HG02623 (cell line): ENCODE measurements around the gene RBBP6.
"Not testable (repeated sequence)": the region's sequence is repeated elsewhere in the genome, so short reads cannot be mapped to it uniquely, and the experiment has no call there.

Source experiments
- ATAC-seq: cut with Tn5 transposase; IDR thresholded peaks from one replicate; pipeline ENCODE4 v1.9.1; 2021; ENCODE audit warnings: moderate library complexity; ENCODE audit not compliant: unreplicated experiment

The RBBP6 gene

DNA sequence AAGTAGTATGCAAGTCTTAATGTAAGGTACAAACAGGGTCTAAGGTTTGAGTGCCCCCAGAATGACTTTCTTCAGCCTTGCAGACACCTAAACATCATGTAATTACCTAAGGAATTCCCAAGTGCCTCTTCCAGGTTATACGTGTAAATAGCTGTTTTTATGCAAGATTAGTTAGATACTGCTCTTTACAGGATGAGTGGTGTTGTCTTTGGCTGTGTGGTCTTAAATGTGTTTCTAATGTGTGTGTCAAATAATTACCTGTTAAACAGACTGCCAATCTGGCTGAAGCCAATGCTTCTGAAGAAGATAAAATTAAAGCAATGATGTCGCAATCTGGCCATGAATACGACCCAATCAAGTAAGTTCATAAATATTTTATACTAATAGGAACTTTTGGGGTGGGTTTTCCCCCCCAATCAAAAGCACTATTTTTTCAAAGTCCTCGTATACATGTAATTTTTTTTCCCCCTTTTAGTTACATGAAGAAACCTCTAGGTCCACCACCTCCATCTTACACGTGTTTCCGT, 16.0 kb downstream of the RBBP6 start:
- ATAC-seq = no peak

DNA sequence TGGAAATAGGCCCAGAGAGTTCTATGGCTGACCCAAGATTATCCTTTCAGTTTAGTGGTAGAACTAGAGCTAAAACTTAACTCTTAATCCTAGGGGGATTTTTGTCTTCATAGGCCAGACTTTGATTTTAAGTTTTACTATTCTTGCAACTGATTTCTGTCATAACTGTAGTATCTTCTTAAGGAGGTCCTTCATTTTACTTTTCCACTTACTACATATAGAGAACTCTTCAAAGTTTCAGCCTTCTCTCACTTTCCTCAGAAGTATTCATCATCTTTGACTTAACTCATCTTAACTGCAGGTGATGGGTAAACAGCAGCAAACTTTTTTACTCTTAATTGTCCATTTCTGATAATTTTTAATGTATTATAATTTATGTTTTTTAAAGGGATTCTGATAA, 23.4 kb downstream of the RBBP6 start:
- no peak for ATAC-seq

DNA sequence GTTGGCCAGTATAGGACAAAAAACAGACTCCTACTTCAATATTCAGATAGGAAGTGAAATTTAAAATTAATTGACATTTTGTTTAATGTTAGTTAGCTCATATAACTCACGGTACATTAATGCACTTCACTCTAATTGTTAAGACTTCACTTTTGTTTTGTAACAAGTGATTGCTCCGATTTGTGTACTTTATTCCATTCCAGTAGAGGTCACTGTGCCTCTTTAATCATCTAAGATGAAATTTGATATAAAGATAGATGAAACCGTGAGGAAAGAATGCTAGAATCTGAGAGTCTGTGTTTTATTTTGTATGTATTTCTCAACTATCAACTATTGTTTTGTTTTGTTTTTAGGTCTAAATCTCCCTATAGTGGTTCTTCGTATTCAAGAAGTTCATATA, 29.0 kb downstream of the RBBP6 start:
- no peak for ATAC-seq

DNA sequence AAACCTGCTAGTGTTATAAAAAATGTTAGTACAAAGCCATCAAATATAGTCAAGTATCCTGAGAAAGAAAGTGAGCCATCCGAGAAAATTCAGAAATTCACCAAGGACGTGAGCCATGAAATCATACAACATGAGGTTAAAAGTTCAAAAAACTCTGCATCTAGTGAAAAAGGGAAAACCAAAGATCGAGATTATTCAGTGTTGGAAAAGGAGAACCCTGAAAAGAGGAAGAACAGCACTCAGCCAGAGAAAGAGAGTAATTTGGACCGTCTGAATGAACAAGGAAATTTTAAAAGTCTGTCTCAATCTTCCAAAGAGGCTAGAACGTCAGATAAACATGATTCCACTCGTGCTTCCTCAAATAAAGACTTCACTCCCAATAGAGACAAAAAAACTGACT, 31.7 kb downstream of the RBBP6 start:
- ATAC-seq = no peak

DNA sequence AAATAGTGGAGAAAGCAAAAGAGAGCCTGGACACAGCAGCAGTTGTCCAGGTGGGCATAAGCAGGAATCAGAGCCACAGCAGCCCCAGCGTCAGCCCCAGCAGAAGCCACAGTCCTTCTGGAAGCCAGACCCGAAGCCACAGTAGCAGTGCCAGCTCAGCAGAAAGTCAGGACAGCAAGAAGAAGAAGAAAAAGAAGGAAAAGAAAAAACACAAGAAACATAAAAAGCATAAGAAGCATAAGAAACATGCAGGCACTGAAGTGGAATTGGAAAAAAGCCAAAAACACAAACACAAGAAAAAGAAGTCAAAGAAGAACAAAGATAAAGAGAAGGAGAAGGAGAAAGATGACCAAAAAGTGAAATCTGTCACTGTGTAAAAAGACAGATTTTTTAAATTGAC, 32.7 kb downstream of the RBBP6 start:
- no peak for ATAC-seq

DNA sequence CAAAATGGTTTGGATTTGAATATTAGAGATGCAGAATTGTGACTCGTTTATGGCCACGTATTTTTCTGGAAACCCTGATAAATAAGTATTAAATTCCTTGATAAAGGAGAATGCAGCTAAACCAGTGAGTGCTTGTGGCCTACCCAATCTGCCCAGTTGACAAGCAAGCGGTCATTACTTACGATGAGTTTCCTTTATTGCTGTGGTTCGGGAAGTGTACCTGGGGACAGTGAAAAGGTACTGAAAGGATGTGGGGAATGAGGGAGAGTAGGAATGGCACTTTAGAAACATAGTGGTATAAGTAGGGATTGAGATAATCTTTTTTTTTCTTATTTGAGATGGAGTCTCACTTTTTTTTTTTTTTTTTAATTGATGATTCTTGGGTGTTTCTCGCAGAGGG, 33.8 kb downstream of the RBBP6 start:
- no peak for ATAC-seq

DNA sequence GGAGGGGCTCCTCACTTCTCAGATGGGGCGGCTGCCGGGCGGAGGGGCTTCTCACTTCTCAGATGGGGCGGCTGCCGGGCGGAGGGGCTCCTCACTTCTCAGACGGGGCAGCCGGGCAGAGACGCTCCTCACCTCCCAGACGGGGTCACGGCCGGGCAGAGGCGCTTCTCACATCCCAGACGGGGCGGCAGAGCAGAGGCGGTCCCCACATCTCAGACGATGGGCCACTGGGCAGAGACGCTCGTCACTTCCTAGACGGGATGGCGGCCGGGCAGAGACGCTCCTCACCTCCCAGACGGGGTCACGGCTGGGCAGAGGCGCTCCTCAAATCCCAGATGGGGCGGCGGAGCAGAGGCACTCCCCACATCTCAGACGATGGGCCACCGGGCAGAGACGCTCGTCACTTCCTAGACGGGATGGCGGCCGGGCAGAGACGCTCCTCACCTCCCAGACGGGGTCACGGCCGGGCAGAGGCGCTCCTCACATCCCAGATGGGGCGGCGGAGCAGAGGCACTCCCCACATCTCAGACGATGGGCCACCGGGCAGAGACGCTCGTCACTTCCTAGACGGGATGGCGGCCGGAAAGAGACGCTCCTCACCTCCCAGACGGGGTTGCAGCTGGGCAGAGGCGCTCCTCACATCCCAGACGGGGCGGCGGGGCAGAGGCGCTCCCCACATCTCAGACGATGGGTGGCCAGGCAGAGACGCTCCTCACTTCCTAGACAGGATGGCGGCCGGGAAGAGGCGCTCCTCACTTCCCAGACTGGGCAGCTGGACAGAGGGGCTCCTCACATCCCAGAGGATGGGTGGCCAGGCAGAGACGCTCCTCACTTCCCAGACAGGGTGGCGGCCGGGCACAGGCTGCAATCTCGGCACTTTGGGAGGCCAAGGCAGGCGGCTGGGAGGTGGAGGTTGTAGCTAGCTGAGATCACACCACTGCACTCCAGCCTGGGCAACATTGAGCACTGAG, 35.4 kb downstream of the RBBP6 start:
- ATAC-seq = not testable (repeated sequence)

DNA sequence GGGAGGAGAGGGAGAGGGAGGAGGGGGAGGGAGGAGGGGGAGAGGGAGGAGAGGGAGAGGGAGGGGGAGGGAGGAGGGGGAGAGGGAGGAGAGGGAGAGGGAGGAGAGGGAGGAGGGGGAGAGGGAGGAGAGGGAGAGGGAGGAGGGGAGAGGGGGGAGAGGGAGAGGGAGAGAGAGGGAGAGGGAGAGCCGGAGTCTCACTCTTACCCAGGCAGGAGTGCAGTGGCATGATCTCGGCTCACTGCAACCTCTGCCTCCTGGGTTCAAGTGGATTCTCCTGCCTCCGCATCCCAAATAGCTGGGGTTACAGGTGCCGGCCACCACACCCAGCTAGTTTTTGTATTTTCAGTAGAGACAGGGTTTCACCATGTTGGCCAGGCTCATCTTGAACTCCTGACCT, 36.4 kb downstream of the RBBP6 start:
- ATAC-seq = not testable (repeated sequence)

DNA sequence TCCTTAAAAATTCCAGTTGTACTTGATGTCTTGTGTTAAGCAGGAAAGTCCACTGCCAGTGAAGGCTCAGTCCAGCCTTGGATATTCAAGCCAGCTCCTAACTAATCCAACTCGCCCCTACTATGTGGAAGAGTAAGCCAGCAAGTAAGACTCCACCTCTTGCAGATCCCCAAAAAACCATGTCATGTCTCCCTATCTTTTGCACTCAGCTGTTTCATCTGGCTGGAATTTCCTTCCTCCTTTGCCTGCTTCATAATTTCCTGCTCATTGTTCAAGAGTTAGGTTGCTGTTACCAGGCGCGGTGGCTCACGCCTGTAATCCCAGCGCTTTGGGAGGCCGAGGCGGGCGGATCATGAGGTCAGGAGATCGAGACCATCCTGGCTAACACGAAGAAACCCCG, 37.8 kb downstream of the RBBP6 start:
- no peak for ATAC-seq

DNA sequence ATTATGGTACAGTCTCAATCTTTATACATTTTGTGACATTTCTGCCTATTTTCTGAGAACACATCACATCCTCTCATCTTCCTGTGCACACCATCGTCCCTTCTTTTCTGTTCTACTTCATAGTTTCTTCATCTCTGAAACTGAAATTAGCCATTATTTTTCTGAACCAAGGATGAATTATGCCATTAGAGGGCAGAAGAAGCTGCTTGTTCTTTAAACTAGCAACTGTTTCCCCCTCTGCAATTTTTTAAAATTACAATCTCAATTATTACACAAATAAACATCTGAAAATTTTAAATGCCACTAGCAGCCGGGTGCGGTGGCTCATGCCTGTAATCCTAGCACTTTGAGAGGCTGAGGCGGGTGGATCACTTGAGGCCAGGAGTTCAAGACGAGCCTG, 41.3 kb downstream of the RBBP6 start:
- no peak for ATAC-seq

DNA sequence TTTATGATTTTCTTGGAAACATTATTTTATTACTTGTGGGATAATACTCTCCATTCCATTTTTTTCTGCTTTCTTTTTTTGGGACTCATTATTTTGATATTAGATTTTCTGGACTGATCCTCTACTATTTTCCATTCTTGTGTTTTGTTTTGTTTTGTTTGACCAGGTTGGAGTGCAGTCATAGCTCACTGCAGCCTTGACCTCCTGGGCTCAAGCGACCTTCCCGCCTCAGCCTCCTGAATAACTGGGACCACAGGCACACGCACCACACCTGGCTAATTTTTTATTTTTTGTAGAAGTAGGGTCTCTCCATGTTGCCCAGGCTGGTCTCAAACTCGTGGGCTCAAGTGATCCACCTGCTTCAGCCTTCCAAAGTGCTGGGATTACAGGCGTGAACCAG, 44.1 kb downstream of the RBBP6 start:
- no peak for ATAC-seq

DNA sequence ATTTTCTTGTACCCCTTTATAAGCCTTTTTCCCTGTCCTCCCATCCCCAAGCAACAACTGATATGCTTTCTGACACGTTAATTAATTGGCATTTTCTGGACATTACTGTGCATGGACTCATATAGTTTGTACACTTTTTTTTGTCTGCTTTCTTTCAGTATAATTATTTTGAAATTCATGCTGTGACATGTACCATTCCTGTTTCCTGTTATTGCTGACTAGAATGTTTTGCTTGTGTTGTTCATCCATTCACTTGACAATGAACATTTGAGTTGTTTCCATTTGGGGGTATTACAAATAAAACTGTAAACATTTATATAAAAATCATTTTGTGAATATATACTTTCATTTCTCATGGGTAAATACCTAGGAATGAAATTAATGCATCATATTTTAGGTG, 50.6 kb downstream of the RBBP6 start:
- no peak for ATAC-seq

DNA sequence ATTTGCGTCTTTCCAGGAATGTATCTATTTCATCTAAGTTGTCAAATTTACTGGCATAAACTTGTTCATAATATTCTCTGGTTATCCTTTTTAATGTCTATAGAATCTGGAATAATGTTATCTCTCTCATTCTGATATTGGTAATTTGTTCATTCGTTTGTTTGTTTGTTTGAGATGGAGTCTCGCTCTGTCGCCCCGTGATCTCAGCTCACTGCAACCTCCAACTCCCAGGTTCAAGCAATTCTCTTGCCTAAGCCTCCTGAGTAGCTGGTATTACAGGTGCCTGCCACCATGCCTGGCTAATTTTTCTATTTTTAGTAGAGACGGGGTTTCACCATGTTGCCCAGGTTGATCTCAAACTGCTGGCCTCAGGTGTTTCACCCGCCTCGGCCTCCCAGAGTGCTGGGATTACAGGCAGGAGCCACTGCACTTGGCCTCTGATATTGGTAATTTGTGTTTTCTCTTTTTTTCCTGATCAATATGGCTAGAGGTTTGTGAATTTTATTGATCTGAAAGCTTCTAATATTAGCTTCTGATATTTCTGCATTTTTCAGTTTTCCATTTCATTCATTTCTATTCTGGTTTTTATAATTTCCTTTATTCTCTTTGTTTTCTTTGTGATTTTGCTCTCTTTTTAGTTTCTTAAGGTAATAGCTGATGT, 59.5 kb downstream of the RBBP6 start:
- no peak for ATAC-seq

DNA sequence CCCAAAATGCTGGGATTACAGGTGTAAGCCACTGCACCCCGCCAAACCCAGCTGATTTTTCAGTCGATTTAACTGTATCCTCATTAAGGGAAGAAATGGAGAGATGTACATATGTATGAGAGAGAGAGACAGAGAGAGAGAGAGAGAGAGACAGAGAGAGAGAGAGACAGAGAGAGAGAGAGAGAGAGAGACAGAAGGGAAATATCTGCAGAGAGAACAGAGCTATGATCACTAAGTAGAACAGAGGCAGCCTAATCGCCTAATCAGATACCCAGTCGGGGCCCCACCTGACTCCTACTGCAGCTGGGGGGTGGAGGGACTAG, 70.0 kb downstream of the RBBP6 start:
- ATAC-seq = no peak

DNA sequence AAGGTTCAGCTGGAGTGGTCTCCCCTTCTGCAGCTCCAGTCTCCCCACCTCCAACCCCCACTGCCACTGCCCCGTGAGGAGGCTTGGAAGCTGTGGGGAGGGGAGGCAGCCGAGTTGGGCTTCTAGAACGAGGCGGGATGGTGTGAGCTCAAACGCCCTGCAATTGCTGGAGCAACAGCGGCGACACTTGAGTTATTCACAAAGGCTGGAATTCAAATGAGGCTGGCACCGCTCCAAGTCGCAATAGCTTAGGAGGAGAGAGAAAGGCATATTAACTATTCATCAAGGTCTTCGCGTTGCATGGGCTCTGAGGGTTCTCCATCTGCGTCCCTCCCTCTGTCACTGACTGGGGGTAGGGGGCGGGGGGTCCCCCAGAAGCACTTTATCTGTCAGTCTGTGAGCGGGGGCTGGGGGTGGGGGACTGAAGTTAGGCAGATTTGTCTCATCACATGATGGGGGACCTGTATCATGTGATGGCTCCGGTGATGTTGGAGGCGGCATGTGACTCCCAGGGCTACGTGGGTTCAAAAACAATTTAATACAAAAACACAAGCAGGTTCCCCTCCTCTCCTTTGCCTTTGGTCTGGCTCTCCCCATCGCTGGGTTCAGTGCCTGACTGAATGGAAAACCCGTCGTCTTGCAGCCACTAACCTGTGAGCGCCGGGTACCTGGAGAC, 70.5 kb downstream of the RBBP6 start:
- no peak for ATAC-seq

DNA sequence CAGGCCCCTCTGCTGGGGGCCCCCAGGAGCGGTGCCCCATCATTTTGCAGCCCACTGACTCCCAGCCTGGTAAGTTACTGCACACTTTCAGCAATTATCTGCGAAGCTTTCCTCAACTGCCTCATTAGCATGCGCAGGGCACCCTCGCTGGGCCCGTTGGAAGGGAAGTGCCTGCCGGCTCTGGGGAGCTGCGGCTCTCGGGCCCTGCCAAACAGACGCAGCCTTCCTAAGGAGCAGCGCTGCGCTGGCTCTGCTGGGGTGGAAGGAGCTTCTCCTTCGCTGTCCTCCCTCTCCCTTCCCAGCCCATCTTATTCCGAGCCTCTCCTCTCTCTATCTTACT, 71.0 kb downstream of the RBBP6 start:
- ATAC-seq = no peak

DNA sequence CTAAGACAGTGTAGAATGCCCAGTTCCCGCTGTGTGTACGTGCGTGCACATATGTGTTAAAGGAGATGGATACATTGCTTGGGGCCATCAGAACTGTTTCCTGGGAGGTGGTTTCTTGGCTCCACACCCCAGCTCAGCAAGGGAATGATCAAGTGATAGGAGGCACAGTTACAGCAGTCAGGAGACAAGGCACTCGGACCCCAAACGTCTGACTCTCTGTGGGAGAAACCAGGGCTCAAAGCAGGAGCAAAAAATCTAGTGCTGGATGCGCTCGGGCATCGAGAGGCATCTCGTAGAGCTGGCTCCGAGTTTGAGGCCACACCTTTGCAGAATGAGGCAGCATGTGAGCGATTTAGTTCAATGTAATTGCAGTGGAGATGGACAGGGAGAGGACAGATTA, 71.9 kb downstream of the RBBP6 start:
- no peak for ATAC-seq

DNA sequence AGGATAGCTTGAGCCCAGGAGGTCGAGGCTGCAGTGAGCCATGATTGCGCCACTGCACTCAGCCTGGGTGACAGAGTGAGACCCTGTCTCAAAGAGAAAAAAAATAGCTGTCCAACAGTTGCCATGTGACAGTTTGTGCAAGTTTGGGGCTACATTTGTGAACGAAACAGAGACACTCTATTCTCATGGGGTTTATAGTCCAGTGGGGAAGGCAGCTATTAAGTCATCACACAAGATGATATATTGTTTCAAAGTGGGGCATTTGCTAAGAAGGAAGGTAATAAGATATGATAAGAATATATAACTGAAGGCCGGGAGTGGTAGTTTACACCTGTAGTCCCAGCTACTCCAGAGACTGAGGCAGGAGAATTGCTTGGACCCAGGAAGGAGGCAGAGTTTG, 73.3 kb downstream of the RBBP6 start:
- no peak for ATAC-seq

DNA sequence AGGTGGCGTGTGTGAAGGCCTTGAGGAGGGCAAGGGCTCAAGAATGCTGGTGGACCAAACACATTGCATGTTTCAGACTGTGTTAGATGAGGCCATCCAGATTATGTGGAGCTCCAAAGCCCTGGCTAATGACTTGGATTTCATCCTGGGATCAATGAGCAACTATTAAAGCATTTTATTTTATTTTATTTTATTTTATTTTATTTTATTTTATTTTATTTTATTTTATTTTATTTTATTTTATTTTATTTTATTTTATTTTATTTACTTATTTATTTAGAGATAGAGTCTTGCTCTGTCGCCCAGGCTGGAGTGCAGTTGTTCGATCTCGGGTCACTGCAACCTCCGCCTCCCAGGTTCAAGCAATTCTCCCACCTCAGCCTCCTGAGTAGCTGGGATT, 73.9 kb downstream of the RBBP6 start:
- not testable (repeated sequence) for ATAC-seq

DNA sequence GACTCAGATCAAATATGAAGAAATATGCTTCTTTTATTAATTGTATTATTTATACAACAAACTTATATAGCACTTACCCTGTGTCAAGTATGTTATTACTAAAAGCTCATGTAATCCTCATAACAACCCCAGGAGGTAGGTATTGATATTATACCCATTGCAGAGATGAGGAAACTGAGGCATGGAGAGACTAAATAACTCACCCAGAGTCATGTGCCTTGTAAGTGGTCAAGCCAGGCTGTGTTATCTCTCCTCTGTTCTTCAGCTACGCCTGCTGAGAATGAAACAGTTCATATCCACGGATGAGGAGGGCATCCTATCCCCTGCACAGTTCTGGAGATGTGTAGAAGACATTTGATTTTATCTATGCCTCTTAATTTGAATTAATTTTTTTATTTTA, 78.1 kb downstream of the RBBP6 start:
- ATAC-seq = no peak
